GM18951 (cell line): ENCODE data around the gene BEGAIN.
"Not testable (repeated sequence)": the region's sequence is repeated elsewhere in the genome, so short reads cannot be mapped to it uniquely, and the experiment has no call there.

Source experiments
- POLR2A ChIP-seq: IDR thresholded peaks from 4 replicates; pipeline ENCODE4 v1.6.1; 2011; ENCODE audit warnings: mild to moderate bottlenecking; ENCODE audit not compliant: insufficient read length, insufficient read depth; ENCODE audit errors: extremely low read depth
- in situ Hi-C: fragments of 300-500 bp; cut with MboI; formaldehyde crosslinking; loops from one replicate; pipeline ENCODE4 v1.12.0; 2022; ENCODE audit warnings: low sequenced_read_pairs, mixed read lengths, inconsistent platforms; ENCODE audit not compliant: unreplicated experiment

The BEGAIN gene

DNA sequence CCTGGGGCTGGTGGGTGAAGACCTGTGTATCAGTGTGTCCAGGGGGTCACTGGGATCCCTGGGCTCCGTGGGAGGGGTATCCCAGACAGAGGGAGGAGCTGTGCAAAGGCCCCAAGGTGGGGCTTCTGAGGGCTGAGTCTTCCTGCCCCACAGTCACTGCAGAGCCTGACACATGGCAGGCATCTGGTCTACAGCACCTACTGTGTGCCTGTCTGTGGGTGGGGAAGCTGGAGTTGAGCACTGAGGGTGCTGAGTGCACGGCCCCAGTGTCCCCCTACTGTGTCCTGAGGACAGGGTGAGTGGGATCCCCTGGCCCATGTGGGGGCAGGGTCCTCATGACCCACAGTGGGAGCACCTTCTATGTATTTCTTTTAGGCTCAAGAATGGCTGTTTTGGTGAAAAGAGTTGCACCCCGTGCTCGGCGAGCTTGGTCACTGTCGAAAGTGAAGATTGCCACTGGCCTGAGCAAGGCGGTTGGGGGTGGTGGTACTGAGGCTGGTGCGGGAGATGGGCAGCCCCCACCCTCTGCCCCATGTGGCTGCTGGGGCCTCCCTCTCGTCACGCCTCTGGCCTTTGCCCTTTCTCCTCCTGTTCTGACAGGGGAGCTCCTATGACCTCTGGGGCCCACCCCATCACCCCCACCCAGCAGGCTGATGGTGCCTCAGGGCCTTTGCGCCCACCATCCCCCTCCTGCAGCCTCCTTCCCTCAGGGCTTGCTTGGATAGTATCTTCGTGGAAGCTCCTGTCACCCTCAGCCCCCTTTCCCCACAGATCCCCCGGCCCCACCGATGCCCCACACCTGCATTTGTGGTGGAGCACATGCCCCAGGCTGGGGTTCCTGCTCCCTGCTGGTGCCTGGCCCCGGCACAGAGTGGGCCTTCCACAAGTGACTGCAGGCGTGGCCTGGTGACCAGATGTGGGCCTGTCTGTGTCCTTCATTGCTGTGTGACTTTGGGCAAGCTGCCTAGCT, 55.8 kb downstream of the BEGAIN start:
- in situ Hi-C loops: no loop called here
- TF ChIP-seq POLR2A: no peak

DNA sequence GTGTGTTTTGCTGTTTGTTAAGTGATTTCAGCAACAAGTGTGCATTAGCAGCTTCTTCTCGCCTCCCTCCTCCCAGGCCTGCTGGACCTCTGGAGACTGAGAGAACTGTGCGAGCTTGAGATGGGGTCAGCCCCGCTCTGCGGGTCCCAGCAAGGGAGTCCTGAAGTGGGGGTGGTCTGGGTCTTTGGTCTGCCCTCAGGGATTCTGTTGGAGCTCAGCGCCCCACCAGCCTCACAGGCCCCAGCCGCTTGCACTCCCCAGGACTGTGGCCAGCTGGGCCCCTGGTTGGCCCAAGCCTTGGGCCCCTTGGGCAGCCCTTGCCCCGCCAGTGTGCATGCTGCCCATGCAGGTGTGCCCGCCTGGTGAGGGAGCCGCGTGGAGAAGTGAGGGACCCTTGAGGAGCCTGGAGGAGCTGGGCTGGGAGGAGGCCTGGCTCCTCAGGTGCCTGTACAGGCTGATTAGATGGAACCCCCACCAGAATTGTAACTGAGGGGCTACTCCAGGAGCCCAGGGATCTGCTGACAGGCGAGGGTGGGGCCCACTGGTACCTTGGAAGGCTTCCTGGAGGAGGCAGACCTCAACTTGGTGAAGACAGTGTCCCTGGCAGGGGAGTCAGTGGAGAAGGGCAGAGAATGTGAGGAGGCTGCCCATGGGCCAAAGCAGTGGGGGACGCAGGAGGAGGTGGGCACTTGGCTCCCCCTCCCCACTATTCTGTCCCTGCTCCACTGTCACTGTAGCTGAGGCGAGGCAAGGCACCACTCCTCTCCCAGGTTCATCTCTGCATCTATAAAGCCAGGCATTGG, 56.7 kb downstream of the BEGAIN start:
- TF ChIP-seq POLR2A: no peak
- in situ Hi-C loops: no loop called here

DNA sequence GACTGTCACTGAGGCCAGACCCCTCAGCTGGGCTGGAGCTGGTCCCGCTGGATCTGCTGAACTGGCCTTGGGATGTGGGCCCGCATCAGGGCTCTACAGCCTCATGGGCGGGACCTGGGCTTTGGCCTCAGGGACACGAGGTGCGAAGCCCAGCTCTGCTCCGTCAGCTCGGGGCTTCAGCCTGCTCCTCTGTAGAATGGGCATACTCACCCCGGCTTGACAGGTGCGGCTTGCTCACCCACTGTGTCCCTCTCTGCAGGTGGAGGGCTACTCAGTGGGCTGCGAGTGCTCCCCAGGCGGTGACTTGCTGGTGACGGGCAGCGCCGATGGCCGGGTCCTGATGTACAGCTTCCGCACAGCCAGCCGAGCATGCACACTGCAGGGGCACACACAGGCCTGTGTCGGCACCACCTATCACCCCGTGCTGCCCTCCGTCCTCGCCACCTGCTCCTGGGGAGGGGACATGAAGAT, 57.6 kb downstream of the BEGAIN start:
- in situ Hi-C loops: no loop called here
- TF ChIP-seq POLR2A: no peak

DNA sequence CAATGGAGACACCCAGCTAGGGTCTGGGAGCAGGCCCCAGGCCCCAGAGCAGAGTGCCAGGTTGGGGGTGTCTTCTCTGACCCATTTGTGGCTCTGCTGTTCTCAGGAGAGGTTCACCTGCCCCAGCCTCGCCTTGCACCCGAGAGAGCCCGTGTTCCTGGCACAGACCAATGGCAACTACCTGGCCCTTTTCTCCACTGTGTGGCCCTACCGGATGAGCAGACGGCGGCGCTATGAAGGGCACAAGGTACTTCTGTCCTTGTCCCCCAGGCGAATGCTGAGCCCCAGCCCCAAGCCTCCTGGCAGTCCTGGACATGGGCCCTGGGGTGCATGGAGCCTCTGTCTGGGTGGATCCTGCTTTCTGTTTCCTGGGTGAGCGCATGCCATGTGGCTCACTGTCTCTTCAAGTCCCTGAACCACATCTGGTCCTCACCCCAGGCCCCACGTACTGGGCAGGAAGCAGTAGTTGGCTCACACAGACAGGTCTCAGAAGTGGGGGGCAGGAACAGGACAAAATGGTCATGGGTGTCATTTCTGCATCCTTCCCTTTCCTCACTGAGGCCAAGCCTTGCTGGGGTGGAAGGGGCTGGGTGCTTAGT, 58.2 kb downstream of the BEGAIN start:
- in situ Hi-C loops: no loop called here
- no peak for TF ChIP-seq POLR2A

DNA sequence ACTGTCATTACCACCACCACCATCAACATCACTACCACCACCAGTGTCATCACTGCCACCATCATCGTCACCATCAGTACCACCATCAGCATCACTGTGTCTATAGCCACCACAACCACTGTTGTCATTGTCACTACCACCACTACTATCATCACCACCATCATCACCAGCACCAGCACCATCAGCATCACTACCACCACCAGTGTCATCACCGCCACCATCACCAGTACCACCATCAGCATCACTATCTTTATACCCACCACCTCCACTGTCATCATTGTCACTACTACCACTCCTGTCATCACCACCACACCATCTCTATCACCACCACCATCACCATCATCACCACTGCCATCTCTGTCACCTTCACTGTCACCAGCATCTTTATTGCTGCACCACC, 60.6 kb downstream of the BEGAIN start:
- no peak for TF ChIP-seq POLR2A
- in situ Hi-C loops: no loop called here

DNA sequence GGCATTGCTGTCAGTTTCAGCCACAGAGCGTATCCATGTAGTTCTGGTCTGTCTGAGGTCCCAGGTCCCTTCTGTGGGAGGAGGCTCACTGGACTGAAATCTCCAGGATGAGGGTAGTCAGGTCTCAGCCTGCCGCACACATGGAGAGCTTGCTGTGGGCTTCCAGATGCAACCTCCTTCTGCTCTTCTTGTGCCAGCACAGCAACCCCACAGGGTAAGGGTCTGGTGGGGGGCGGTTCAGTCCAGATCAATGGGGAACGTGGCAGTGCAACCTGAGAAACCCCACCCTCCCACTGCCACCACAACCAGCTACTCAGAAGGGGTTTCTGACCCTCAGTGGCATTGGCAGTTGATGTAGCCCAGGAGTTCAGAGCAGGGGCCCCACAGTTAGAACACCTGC, 61.2 kb downstream of the BEGAIN start:
- in situ Hi-C loops: no loop called here

DNA sequence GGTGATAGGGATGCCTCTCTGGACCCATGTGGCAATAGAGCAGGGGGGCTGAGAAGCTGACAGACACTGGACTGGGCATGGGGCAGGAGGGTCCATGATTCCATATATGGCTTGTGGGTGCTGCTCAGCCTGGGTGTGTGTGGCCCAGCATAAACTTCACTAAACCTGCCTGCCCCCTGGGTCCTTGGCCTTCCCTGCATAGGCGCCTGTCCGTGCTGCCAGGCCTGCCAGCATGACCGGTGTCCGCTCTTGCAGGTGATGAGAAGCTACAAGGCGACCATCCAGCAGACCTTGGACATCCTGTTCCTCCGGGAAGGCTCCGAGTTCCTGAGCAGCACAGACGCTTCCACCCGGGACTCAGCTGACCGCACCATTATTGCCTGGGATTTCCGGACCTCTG, 61.6 kb downstream of the BEGAIN start:
- no peak for TF ChIP-seq POLR2A
- in situ Hi-C loops: no loop called here

More for the DNA sequence above, 61.2 kb downstream of the BEGAIN start:
- TF ChIP-seq POLR2A: no peak

DNA sequence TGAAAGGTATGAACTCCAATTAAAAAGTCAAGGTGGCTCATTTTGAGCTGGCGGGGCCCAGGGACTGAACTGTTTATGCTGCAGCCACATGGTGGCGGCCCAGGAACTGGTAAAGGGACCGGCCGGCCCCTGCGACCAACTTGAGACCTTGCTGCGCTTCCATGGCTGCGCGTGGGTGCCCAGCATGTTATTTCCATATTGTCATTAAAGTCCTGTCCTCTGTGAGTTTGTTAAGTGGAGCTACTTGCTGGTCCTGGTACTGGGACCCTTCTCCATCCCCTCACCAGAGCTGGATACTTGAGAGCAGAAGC, 62.3 kb downstream of the BEGAIN start:
- in situ Hi-C loops: no loop called here
- TF ChIP-seq POLR2A: no peak

DNA sequence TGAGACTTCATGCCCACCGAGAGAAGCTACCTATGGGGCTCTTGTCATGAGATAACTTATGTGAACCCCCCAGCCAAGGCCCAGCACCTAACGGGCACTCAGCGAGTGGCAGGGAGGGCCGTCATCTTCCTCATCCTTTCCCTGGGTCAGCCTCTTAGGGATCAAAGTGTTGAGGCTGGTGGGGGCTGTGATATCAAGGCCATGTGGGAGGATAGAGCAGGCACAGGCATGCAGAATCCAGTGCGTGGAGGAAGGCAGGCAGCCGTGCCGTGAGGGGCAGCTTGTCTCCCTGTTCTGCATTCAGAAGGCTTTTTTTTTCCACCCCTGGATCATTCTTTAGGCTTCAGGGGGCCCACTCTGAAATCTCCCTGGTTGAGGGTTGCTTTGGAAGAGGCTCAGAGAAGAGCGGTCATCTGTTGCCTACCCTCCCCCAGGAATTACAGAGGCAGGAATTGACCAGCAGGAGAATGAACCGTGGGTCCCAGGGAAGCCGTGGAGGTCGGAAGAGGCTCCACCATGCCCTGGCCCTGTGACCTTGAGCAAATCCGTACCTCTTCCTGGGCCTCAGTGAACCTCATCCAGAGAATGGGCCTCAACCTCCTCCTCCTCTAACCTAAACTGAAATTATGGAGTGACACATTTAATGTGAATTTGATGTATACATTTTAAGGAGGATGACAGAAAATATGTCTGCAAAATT, 62.8 kb downstream of the BEGAIN start:
- in situ Hi-C loops: no loop called here
- no peak for TF ChIP-seq POLR2A

DNA sequence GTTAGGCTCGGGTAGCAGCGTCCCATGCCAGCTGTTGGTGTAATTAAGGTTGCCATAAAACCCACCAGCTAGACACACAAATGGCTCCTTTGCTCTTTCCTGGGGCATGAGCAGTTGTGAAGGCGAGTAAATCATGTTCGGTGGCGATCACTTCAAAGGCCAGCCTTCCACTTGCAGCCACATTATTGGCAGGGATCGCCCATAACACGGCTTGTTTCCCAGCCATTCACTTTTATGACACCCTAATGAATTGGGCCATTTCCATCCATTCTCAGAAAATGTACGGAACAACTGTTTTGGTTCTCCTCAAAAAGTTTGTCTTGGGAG, 63.4 kb downstream of the BEGAIN start:
- in situ Hi-C loops: no loop called here
- TF ChIP-seq POLR2A: no peak

DNA sequence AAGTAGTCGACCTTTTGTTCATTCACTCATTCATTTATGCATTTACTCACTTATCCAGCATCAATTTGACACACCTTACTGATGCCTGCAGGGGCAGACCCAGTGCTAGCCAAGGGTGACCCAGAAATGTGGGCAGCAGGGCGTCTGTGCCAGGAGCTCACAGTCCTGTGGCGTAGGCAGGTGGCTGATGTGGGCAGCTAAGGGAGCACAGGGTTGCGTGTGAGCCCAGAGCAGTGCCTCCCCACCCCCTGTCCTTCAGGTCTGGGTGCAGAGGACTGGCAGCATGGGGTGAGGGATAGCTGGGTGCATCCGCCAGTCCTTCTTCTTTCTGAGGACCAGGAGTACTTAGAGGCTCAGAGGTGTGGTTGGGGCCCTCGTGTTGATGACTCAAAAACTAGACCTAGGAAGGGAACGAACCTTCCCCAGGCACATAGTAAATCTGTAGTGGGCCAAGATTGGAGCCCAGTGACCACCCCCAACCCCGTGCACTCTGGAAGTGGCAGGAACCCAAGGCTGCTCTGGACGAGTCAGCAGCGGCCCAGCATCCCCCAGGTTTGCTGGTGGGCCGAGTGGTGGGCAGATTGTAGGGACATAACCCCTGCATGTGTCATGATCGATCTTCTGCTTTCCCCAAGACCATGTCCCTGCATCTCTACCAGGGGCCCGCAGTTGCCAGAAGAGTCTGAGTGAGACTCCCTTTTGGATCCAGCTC, 63.9 kb downstream of the BEGAIN start:
- TF ChIP-seq POLR2A: no peak
- in situ Hi-C loops: no loop called here

DNA sequence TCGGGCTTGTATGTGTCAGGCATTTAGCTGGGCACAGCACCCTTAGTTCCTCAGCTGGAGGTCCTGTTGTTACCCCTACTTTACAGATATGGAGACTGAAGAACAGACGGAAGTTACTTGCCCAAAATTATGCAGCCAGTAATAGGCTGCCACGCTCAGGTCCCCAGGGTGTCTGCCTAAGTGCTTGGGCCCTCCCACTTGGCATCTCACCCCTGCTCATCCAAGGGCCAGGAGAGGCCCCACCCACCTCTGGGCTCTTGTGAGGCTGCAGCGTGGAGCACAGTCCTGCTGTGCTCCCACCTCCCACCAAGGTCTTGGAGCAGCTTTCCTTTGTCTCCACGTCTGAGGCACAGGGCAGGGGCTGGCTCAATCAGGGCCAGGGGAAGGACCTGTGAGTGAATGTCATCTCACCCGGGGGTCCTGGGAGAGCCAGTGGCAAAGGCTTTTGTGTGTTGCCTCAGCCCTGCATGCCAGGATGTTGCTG, 64.6 kb downstream of the BEGAIN start:
- TF ChIP-seq POLR2A: no peak
- in situ Hi-C loops: no loop called here

DNA sequence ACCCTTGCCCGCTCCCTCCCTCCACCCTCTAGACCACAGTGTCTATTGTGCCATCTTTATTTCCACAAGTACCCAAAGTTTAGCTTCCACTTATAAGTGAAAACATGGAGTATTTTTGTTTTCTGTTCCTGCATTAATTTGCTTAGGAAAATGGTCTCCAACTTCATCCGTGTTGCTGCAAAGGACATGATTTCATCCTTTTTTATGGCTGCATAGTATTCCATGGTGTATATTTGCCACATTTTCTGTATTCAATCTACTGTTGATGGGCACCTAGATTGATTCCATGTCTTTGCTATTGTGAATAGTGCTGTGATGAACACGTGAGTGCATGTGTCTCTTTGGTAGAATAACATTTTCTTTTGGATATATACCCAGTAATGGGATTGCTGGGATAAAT, 81.2 kb downstream of the BEGAIN start:
- in situ Hi-C loops: not testable (repeated sequence)
